ENCODE results near the gene GMNC. TPM values are rescaled to one million over a fixed set of nuclear protein-coding genes. Genes with fewer than 3 reads are reported as not detected.

Gene GMNC
- total and polyA plus RNA-seq, 4 donors = 1.7 to 2.6 (median 2.4) TPM

- Histone ChIP-seq H3K9me3 (ENCODE audit: control insufficient read depth in 4 of 4, low read length in 3 of 4) (no peaks in the 10 kb centered on the region), H3K9ac (ENCODE audit: low read depth in 1 of 2, low read length in 2 of 2) (no peak overlapping the region), H3K27me3 (ENCODE audit: control insufficient read depth in 4 of 4, insufficient read depth in 4 of 4, low read length in 3 of 4) (no peaks in the 10 kb centered on the region), H3K36me3 (ENCODE audit: control insufficient read depth in 4 of 4, insufficient read depth in 3 of 4, low read depth in 1 of 4, low read length in 3 of 4) (no peaks in the 10 kb centered on the region), H3K4me3 (ENCODE audit: low read depth in 1 of 3, low read length in 3 of 3) (no peak overlapping the region), H3K27ac (ENCODE audit: low read depth in 1 of 2, low read length in 2 of 2) (no peak overlapping the region), H3K4me1 (ENCODE audit: control insufficient read depth in 4 of 4, insufficient read depth in 4 of 4, low read length in 3 of 4) (peaks cover 6 to 27% (median 13%) of the 10 kb centered on the region in 4 donors)
- TF ChIP-seq NR2F2 (IDR thresholded peaks at IDR 0.05) (no peak), SP1 (IDR thresholded peaks at IDR 0.05) (no peak), REST (IDR thresholded peaks at IDR 0.05) (no peak), CTCF (IDR thresholded peaks at IDR 0.05; ENCODE audit: low read depth, low read length, missing input control) (no peak), FOXA1 (IDR thresholded peaks at IDR 0.05) (no peak), ZBTB33 (IDR thresholded peaks at IDR 0.05) (no peak), RXRA (IDR thresholded peaks at IDR 0.05) (no peak), RAD21 (IDR thresholded peaks at IDR 0.05) (no peak), ATF3 (IDR thresholded peaks at IDR 0.05) (no peak), FOXA2 (IDR thresholded peaks at IDR 0.05) (no peak), YY1 (IDR thresholded peaks at IDR 0.05) (no peak), GABPA (IDR thresholded peaks at IDR 0.05 in 1 of 2, conservative IDR thresholded peaks at IDR 0.05 in 1 of 2) (no peak), JUND (IDR thresholded peaks at IDR 0.05) (no peak), MAX (IDR thresholded peaks at IDR 0.05) (no peak), TAF1 (conservative IDR thresholded peaks at IDR 0.05) (no peak), HNF4A (conservative IDR thresholded peaks at IDR 0.05) (no peak), EGR1 (IDR thresholded peaks at IDR 0.05; ENCODE audit: low read depth in 2 of 2) (no peak), HNF4G (IDR thresholded peaks at IDR 0.05) (no peak)
- DNase-seq (ENCODE audit: low spot score) = no peak
- 72% methylated on average over 2 of the region's 2 CpGs for WGBS
Observed at GRCh38 chr3:190809351-190809750, 53.1 kb downstream of the GMNC start.

Measured in liver (tissue), 9 donors.